Fibroblast of mammary gland (primary cell): ENCODE data around the gene HAND1.

ENCODE experiments used
- DNase-seq: peaks from one replicate; pipeline ENCODE4 v3.0.0-alpha.2; 2010; ENCODE audit warnings: low read depth
- H3K4me3 ChIP-seq: 2 replicates; pipeline ENCODE4 v1.5.1; 2011; ENCODE audit warnings: low read depth, mild to moderate bottlenecking, low read length, moderate library complexity; ENCODE audit not compliant: control insufficient read depth
- CTCF ChIP-seq: conservative IDR thresholded peaks from 2 replicates; pipeline ENCODE4 v1.5.1; 2011; ENCODE audit warnings: low read depth, low read length, inconsistent platforms; ENCODE audit not compliant: control insufficient read depth, insufficient read depth

The HAND1 gene

GRCh38 chr5:154498591-154498990, 20.6 kb upstream of the HAND1 start:
- no peak overlapping the region for H3K4me3 ChIP-seq
- no peak for DNase-seq
- TF ChIP-seq CTCF, result no peak

- DNase-seq, result no peak
- no peak overlapping the region for H3K4me3 ChIP-seq
- TF ChIP-seq CTCF, result no peak
Measured at GRCh38 chr5:154494036-154494435, 16.0 kb upstream of the HAND1 start.

GRCh38 chr5:154493274-154493673, 15.2 kb upstream of the HAND1 start:
- no peak overlapping the region for H3K4me3 ChIP-seq
- no peak for DNase-seq
- TF ChIP-seq CTCF, result no peak

GRCh38 chr5:154491941-154492340, 13.9 kb upstream of the HAND1 start:
- no peak for TF ChIP-seq CTCF
- DNase-seq, result no peak
- H3K4me3 ChIP-seq, result no peak overlapping the region

- DNase-seq, result no peak
- TF ChIP-seq CTCF, result no peak
- no peak overlapping the region for H3K4me3 ChIP-seq
Measured at GRCh38 chr5:154487541-154487940, 9.5 kb upstream of the HAND1 start.

- H3K4me3 ChIP-seq, result no peak overlapping the region
- DNase-seq, result no peak
- no peak for TF ChIP-seq CTCF
Measured at GRCh38 chr5:154486427-154486866, 8.4 kb upstream of the HAND1 start.

- TF ChIP-seq CTCF, result no peak
- no peak overlapping the region for H3K4me3 ChIP-seq
- DNase-seq, result no peak
Measured at GRCh38 chr5:154485850-154486426, 7.9 kb upstream of the HAND1 start.
